Measurements from ENCODE around the gene ZNF221. TPM values are rescaled to one million over a fixed set of nuclear protein-coding genes. Genes with fewer than 3 reads are reported as not detected.
"Not testable (repeated sequence)": the region's sequence is repeated elsewhere in the genome, so short reads cannot be mapped to it uniquely, and the experiment has no call there.

ZNF221 gene
- total and polyA plus RNA-seq, 7 experiments from 2014 or later: 0.65 to 2.0 (median 1.0) TPM

DNA sequence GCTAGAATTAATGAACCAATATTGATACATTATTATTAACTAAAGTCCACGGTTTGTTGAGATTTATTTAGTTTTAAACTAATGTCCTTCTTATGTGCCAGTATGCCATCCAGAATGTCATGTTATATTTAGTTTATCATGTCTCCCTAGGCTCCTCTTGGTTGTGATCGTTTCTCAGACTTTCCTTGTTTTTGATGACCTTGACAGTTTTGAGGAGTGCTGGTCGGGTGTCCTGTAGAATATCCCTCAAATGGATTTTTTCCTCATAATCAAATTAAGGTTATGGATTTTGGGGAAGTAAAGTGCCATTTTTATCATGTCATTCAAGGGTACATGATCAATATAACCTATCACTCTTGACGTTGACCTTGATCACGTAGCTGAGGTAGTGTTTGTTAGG, 9.8 kb upstream of the ZNF221 start:
- Histone ChIP-seq H3K36me3 (ENCODE audit: control insufficient read depth in 2 of 3, insufficient read depth in 3 of 3, low read length in 3 of 3) (no peaks in the 10 kb centered on the region), H3K27me3 (ENCODE audit: control insufficient read depth in 2 of 2, insufficient read depth in 2 of 2, low read length in 2 of 2) (no peaks in the 10 kb centered on the region), H3K4me3 (ENCODE audit: low read length) (no peak overlapping the region), H3K27ac (ENCODE audit: low read depth, low read length) (no peak overlapping the region), H3K9me3 (ENCODE audit: control insufficient read depth in 2 of 3, low read length in 3 of 3) (no peaks in the 10 kb centered on the region), H3K4me1 (ENCODE audit: control insufficient read depth in 2 of 2, insufficient read depth in 2 of 2, low read length in 2 of 2) (no peaks in the 10 kb centered on the region)
- peaks cover 3 to 11% (median 3%) of the 10 kb centered on the region in 5 donors for H3K36me3 Mint-ChIP-seq
- intact Hi-C loops (cut with micrococcal nuclease): no loop called here
- POLR2A ChIA-PET: no interaction called here
- CTCF ChIA-PET: no interaction called here
- no peak overlapping the region for H3K4me3 Mint-ChIP-seq
- H3K4me1 Mint-ChIP-seq: peaks cover 0 to 4% (median 0%) of the 10 kb centered on the region in 7 donors
- peaks cover 0 to 57% (median 17%) of the 10 kb centered on the region in 11 donors for H3K9me3 Mint-ChIP-seq
- peaks cover 0 to 43% (median 15%) of the 10 kb centered on the region in 5 donors for H3K27me3 Mint-ChIP-seq
- no peak for DNase-seq
- no peak for ATAC-seq
- H3K27ac Mint-ChIP-seq: no peak overlapping the region

DNA sequence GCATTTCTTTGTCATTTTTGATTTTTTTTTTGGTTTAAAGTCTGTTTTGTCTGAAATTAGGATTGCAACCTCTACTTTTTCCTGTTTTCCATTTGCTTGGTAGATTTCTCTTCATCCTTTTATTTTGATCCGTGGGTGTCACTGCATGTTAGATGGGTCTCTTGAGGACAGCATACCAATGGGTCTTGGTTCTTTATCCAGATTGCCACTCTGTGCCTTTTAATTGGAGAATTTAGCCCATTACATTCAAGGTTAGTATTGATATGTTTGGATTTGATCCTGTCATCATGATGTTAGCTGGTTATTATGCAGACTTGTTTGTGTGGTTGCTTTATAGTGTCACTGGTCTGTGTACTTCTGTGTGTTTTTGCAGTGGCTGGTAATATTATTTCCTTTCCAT, 3.6 kb upstream of the ZNF221 start:
- intact Hi-C loops (cut with micrococcal nuclease); H3K9me3 ChIP-seq (ENCODE audit: control insufficient read depth in 2 of 3, low read length in 3 of 3); H3K4me3 ChIP-seq (ENCODE audit: low read length); ATAC-seq; DNase-seq; H3K4me3 Mint-ChIP-seq; H3K27ac ChIP-seq (ENCODE audit: low read depth, low read length); POLR2A ChIA-PET; H3K4me1 ChIP-seq (ENCODE audit: control insufficient read depth in 2 of 2, insufficient read depth in 2 of 2, low read length in 2 of 2); H3K36me3 ChIP-seq (ENCODE audit: control insufficient read depth in 2 of 3, insufficient read depth in 3 of 3, low read length in 3 of 3); CTCF ChIA-PET; H3K27me3 ChIP-seq (ENCODE audit: control insufficient read depth in 2 of 2, insufficient read depth in 2 of 2, low read length in 2 of 2); H3K27ac Mint-ChIP-seq: not testable (repeated sequence)
- H3K36me3 Mint-ChIP-seq: peaks cover 12 to 35% (median 13%) of the 10 kb centered on the region in 5 donors
- peaks cover 17 to 86% (median 42%) of the 10 kb centered on the region in 11 donors for H3K9me3 Mint-ChIP-seq
- peaks cover 0 to 59% (median 27%) of the 10 kb centered on the region in 5 donors for H3K27me3 Mint-ChIP-seq
- peaks cover 6 to 16% (median 11%) of the 10 kb centered on the region in 7 donors for H3K4me1 Mint-ChIP-seq

DNA sequence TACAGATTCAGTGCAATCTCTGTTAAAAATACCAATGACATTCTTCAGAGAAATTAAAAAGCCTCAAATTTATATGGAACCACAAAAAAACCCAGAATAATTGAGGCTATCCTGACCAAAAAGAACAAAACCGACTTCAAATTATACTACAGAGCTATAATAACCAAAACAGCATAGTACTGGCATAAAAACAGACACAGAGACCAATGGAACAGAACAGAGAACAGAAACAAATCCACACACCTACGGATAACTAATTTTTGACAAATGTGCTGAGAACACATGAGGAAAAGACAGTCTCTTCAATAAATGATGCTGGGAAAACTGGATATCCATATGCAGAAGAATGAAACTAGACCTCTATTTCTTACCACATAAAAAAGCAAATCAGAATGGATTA, 1.2 kb upstream of the ZNF221 start:
- peaks cover 13 to 33% (median 13%) of the 10 kb centered on the region in 5 donors for H3K36me3 Mint-ChIP-seq
- H3K4me1 Mint-ChIP-seq: peaks cover 6 to 17% (median 11%) of the 10 kb centered on the region in 7 donors
- H3K4me3 Mint-ChIP-seq: peak overlapping the region in 9 of 10 donors; percentile 5 to 72 (median 29)
- H3K27ac Mint-ChIP-seq; H3K27ac ChIP-seq (ENCODE audit: low read depth, low read length); ATAC-seq; H3K4me1 ChIP-seq (ENCODE audit: control insufficient read depth in 2 of 2, insufficient read depth in 2 of 2, low read length in 2 of 2); H3K27me3 ChIP-seq (ENCODE audit: control insufficient read depth in 2 of 2, insufficient read depth in 2 of 2, low read length in 2 of 2); H3K9me3 ChIP-seq (ENCODE audit: control insufficient read depth in 2 of 3, low read length in 3 of 3); CTCF ChIA-PET; H3K36me3 ChIP-seq (ENCODE audit: control insufficient read depth in 2 of 3, insufficient read depth in 3 of 3, low read length in 3 of 3); H3K4me3 ChIP-seq (ENCODE audit: low read length); DNase-seq: not testable (repeated sequence)
- peaks cover 18 to 73% (median 41%) of the 10 kb centered on the region in 11 donors for H3K9me3 Mint-ChIP-seq
- intact Hi-C loops (cut with micrococcal nuclease): loop anchor here in 1 of 2 donors (2.0 kb wide), 1 partner anchor 33 kb away; no protein-coding TSS in a partner anchor
- POLR2A ChIA-PET: interaction anchor here (1.6 kb wide), 1 partner anchor 15 kb away, joined by 6 read pairs; the partner anchor contains the start of gene ZNF45
- H3K27me3 Mint-ChIP-seq: peaks cover 0 to 46% (median 25%) of the 10 kb centered on the region in 5 donors

DNA sequence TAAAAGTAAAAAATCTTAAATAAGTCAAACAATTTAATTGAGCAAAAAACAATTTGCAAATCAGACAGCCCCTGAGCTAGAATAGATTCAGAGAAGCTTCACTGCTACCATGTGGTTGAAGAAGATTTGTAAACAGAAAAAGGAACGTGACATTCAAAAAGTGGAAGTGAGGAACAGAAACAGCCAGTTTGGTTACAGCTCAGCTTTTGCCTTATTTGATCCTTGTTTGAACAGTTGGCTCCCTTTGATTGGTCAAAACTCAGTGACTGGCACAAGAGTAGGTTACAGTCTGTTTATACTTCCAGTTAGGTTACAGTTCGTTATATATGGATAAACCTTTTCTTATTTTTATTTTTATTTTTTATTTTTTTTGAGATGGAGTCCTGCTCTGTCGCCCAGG, 5.8 kb downstream of the ZNF221 start:
- H3K36me3 Mint-ChIP-seq: peaks cover 3 to 31% (median 8%) of the 10 kb centered on the region in 5 donors
- H3K27me3 Mint-ChIP-seq: peaks cover 0 to 18% (median 5%) of the 10 kb centered on the region in 5 donors
- H3K27me3 ChIP-seq (ENCODE audit: control insufficient read depth in 2 of 2, insufficient read depth in 2 of 2, low read length in 2 of 2): no peaks in the 10 kb centered on the region
- peaks cover 10 to 70% (median 28%) of the 10 kb centered on the region in 11 donors for H3K9me3 Mint-ChIP-seq
- H3K4me3 ChIP-seq (ENCODE audit: low read length): no peak overlapping the region
- no peak for ATAC-seq
- H3K4me3 Mint-ChIP-seq: no peak overlapping the region
- intact Hi-C loops (cut with micrococcal nuclease): no loop called here
- H3K27ac ChIP-seq (ENCODE audit: low read depth, low read length): no peak overlapping the region
- peaks cover 0 to 11% (median 0%) of the 10 kb centered on the region in 3 experiments for H3K9me3 ChIP-seq (ENCODE audit: control insufficient read depth in 2 of 3, low read length in 3 of 3)
- no peaks in the 10 kb centered on the region for H3K36me3 ChIP-seq (ENCODE audit: control insufficient read depth in 2 of 3, insufficient read depth in 3 of 3, low read length in 3 of 3)
- H3K4me1 Mint-ChIP-seq: peaks cover 0 to 5% (median 0%) of the 10 kb centered on the region in 7 donors
- no peak overlapping the region for H3K27ac Mint-ChIP-seq
- DNase-seq: no peak
- CTCF ChIA-PET: interaction anchor here (0.6 kb wide), 1 partner anchor 24 kb away, joined by 3 read pairs; no protein-coding TSS in a partner anchor
- POLR2A ChIA-PET: no interaction called here
- no peaks in the 10 kb centered on the region for H3K4me1 ChIP-seq (ENCODE audit: control insufficient read depth in 2 of 2, insufficient read depth in 2 of 2, low read length in 2 of 2)

DNA sequence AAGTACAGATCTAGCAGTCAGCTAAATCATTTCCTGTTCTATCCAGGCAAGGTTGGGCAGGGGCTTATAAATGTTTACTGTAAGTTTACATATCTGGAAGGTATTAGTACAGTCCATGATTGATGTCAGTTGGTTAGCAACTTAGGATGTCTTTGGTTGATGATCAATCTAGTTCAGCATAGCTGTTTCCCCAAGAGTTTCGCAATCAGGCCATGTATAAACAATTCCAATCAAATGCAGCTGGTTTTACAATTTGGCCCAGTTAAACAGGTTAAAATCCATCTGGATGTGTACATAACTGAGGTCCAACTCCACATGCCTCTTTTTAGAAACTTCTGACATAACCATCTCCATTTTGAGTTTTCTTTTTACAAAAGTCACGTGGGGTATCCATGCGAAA, 6.9 kb downstream of the ZNF221 start:
- no peak for DNase-seq
- peaks cover 0 to 18% (median 0%) of the 10 kb centered on the region in 3 experiments for H3K9me3 ChIP-seq (ENCODE audit: control insufficient read depth in 2 of 3, low read length in 3 of 3)
- ATAC-seq: no peak
- Mint-ChIP-seq H3K4me1 (no peaks in the 10 kb centered on the region), H3K36me3 (peaks cover 0 to 33% (median 8%) of the 10 kb centered on the region in 5 donors), H3K9me3 (peaks cover 6 to 74% (median 35%) of the 10 kb centered on the region in 11 donors), H3K27ac (no peak overlapping the region), H3K4me3 (no peak overlapping the region), H3K27me3 (peaks cover 0 to 18% (median 5%) of the 10 kb centered on the region in 5 donors)
- no peaks in the 10 kb centered on the region for H3K36me3 ChIP-seq (ENCODE audit: control insufficient read depth in 2 of 3, insufficient read depth in 3 of 3, low read length in 3 of 3)
- intact Hi-C loops (cut with micrococcal nuclease): no loop called here
- no peaks in the 10 kb centered on the region for H3K27me3 ChIP-seq (ENCODE audit: control insufficient read depth in 2 of 2, insufficient read depth in 2 of 2, low read length in 2 of 2)
- H3K27ac ChIP-seq (ENCODE audit: low read depth, low read length): no peak overlapping the region
- POLR2A ChIA-PET: no interaction called here
- CTCF ChIA-PET: no interaction called here
- no peak overlapping the region for H3K4me3 ChIP-seq (ENCODE audit: low read length)
- no peaks in the 10 kb centered on the region for H3K4me1 ChIP-seq (ENCODE audit: control insufficient read depth in 2 of 2, insufficient read depth in 2 of 2, low read length in 2 of 2)

DNA sequence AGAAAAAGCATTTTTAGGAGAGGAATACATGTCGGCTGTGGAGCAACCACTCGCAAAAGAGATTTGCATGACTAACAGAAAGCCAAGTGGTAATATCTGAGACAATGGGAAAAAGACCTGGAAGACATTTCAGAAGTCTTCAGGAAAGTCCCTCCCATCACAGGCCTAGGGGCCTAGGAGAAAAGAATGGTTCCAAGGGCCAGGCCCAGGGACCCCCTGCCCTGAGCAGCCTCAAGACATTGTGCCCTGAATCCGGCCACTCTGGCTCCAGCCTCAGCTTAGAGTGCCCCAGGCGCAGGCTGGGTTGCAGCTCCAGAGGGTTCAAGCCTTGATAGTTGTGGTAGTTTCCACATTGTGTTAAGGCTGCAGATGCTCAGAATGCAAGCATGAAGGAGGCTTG, 9.4 kb downstream of the ZNF221 start:
- Mint-ChIP-seq H3K4me1 (no peaks in the 10 kb centered on the region), H3K36me3 (peaks cover 6 to 43% (median 23%) of the 10 kb centered on the region in 5 donors), H3K27me3 (peaks cover 0 to 5% (median 0%) of the 10 kb centered on the region in 5 donors), H3K4me3 (no peak overlapping the region), H3K27ac (no peak overlapping the region), H3K9me3 (peaks cover 10 to 89% (median 46%) of the 10 kb centered on the region in 11 donors)
- Histone ChIP-seq H3K4me1 (ENCODE audit: control insufficient read depth in 2 of 2, insufficient read depth in 2 of 2, low read length in 2 of 2) (no peaks in the 10 kb centered on the region), H3K9me3 (ENCODE audit: control insufficient read depth in 2 of 3, low read length in 3 of 3) (peaks cover 0 to 29% (median 0%) of the 10 kb centered on the region in 3 experiments), H3K27ac (ENCODE audit: low read depth, low read length) (no peak overlapping the region), H3K4me3 (ENCODE audit: low read length) (no peak overlapping the region), H3K36me3 (ENCODE audit: control insufficient read depth in 2 of 3, insufficient read depth in 3 of 3, low read length in 3 of 3) (no peaks in the 10 kb centered on the region), H3K27me3 (ENCODE audit: control insufficient read depth in 2 of 2, insufficient read depth in 2 of 2, low read length in 2 of 2) (no peaks in the 10 kb centered on the region)
- POLR2A ChIA-PET: no interaction called here
- intact Hi-C loops (cut with micrococcal nuclease): no loop called here
- CTCF ChIA-PET: no interaction called here
- DNase-seq (no peak), ATAC-seq (no peak)

DNA sequence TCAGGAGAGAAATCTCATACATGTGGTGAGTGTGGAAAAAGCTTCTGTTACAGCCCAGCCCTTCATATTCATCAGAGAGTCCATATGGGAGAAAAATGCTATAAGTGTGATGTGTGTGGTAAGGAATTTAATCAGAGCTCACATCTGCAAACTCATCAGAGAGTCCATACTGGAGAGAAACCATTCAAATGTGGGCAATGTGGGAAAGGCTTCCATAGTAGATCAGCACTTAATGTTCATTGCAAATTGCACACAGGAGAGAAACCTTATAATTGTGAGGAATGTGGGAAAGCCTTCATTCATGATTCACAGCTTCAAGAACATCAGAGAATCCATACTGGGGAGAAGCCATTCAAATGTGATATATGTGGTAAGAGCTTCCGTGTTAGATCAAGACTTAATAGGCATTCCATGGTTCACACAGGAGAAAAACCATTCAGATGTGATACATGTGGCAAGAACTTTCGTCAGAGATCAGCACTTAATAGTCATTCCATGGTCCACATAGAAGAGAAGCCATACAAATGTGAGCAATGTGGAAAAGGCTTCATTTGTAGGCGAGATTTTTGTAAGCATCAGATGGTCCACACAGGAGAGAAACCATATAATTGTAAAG, 15.2 kb downstream of the ZNF221 start:
- H3K27me3 ChIP-seq (ENCODE audit: control insufficient read depth in 2 of 2, insufficient read depth in 2 of 2, low read length in 2 of 2): no peaks in the 10 kb centered on the region
- Mint-ChIP-seq H3K27me3 (peaks cover 0 to 8% (median 0%) of the 10 kb centered on the region in 5 donors), H3K4me3 (no peak overlapping the region), H3K4me1 (no peaks in the 10 kb centered on the region), H3K9me3 (peaks cover 15 to 94% (median 63%) of the 10 kb centered on the region in 11 donors), H3K36me3 (peaks cover 26 to 53% (median 38%) of the 10 kb centered on the region in 5 donors), H3K27ac (no peak overlapping the region)
- no peaks in the 10 kb centered on the region for H3K4me1 ChIP-seq (ENCODE audit: control insufficient read depth in 2 of 2, insufficient read depth in 2 of 2, low read length in 2 of 2)
- no peaks in the 10 kb centered on the region for H3K36me3 ChIP-seq (ENCODE audit: control insufficient read depth in 2 of 3, insufficient read depth in 3 of 3, low read length in 3 of 3)
- H3K27ac ChIP-seq (ENCODE audit: low read depth, low read length): no peak overlapping the region
- H3K4me3 ChIP-seq (ENCODE audit: low read length): no peak overlapping the region
- ATAC-seq (no peak), DNase-seq (no peak)
- POLR2A ChIA-PET: no interaction called here
- intact Hi-C loops (cut with micrococcal nuclease): no loop called here
- CTCF ChIA-PET: no interaction called here
- H3K9me3 ChIP-seq (ENCODE audit: control insufficient read depth in 2 of 3, low read length in 3 of 3): peaks cover 0 to 50% (median 17%) of the 10 kb centered on the region in 3 experiments
